Activated T-cell treated with anti-CD3 and anti-CD28 coated beads for 1 hour (primary cell): ENCODE data around the gene MPV17.

Experiments used
- DNase-seq: peaks from one replicate; pipeline ENCODE4 v3.0.0-alpha.2; 2020; ENCODE audit warnings: low read depth

Gene MPV17

GRCh38 chr2:27264753-27265535 lies 58.0 kb downstream of the MPV17 start:
- peak; percentile 51 for DNase-seq

DNA sequence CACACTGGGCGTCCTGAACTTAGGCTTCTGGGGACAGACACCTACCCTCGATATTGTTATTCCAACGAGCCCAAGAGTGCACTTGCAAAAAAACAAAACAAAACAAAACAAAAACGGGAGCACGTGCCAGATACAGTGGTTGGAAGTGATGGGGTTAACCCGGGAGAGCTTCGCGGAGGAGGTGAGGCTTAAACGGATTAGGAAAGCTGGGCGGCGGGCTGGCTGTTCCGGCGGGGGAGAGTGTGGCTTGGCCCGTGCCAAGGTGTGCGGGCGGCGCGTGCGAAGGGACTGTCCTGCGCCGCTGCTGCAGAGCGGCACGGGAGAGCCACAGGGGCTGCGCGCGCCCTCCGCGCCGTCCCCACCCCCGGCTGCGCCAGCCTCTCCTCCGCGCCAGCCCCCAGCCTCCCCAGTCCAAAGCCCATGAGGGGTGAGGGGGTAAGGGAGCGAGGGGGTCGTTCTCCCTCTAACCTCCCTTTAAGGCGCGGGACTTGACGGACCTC lies 58.6 kb downstream of the MPV17 start:
- DNase-seq = peak; percentile 6

- DNase-seq = no peak
These were observed 59.3 kb downstream of the MPV17 start for GRCh38 chr2:27263287-27264252.

DNA sequence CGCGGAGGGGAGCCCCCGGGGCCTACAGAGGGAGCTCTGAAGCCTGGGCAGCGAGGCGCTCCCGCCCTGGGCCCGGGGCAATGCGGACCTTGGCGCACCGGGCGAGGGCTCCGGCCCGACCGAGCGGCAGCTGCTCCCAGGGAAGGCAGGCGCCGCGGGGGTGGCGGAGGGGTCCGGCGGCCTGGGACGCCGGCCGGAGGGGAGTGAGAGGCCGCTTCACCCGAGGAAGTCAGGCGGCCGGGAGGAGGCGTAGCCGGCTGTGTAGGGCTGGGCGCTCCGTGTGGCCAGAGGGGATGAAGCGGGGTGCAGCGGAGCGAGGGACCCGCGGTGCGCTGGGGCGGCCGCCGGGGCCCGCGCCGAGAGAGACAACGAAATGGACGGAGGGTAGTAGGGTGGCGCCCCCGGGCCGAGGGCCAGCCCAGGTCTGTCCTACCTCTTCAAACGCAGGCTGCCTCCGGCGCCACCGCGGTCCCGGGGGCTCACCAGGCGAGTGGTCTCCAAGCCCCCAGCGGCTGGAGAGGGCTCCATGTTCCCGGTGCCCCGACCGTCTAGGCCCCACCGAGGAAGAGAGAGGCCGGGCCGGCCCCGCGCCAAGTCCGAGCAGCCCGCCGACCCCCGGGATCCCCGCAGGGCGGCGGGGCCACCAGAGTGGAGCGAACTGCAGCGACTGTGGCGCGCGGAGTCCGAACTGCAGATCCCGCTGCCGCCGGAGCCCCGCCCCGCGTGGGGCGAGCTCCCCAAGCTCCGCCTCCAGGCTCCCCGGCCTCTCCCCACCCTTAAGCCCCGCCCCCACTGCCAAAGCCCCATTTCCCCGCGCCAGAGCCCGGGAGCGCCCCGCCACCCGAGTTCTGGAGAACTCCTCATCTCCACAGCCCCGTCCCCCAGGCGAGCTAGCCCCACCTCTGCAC lies 60.3 kb downstream of the MPV17 start, which contains the start of gene SLC30A3:
Gene SLC30A3, minus strand, starts transcription at position 669 of the 908 bp plus-strand sequence. Its CDS starts 141 bp downstream, at position 528.
- DNase-seq = peak; percentile 59

DNA sequence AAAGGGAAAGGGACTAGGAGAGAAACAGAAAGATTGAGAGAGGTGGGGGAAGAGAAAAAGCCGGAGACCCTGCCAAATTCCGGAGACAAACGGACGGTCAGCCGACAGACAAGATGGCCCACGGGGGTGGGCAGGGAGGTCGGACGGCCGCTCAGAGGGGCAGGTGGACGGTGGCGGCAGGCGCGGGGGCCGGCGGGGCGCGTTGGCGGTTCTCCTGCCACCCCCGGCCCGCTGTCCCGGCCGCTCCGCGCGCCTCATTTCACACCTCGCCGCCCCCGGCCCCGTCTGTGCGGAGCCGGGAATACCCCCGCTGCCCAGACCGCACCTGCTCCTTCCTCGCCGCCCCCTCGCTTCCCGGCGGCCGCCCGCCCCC lies 61.0 kb downstream of the MPV17 start:
- no peak for DNase-seq

GRCh38 chr2:27261241-27261925 lies 61.5 kb downstream of the MPV17 start:
- DNase-seq = no peak
